Measurements from ENCODE around the gene CAMSAP2.
A peak's percentile ranks its signal among the peaks of the same experiment; 100 is the strongest.

CAMSAP2 gene

DNA sequence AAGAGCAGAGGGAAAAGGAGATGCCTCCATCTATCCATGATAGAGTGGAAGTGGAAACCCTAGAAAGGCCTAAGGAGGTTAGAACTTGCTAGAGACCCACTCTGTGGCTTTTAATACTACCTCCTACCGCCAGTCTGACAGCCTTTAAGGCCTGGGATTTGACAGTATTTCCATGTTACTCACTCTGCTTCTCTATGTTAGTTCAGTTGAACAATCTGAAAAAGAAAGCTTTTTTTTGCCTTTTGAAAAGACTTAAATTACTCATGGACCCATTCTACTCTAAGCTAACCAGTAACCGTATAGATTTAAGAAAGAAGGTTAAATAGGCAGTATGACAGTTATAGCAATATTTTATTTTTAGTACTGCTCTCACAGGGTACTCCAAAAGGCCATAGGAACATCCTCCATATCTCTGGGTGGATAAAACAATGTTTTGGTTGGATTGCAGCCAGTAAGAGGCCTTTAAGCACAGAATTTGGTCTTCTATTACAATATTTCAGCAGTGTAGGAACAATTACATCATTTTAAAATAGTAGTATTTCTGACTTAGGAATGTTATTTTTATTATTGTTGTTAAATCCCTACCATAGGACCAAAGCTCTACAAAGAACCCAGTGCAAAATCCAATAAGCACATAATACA, 118.1 kb downstream of the CAMSAP2 start:
- no peak for DNase-seq

- no peak for DNase-seq
Measured at GRCh38 chr1:200857804-200858203, 119.1 kb downstream of the CAMSAP2 start.

DNA sequence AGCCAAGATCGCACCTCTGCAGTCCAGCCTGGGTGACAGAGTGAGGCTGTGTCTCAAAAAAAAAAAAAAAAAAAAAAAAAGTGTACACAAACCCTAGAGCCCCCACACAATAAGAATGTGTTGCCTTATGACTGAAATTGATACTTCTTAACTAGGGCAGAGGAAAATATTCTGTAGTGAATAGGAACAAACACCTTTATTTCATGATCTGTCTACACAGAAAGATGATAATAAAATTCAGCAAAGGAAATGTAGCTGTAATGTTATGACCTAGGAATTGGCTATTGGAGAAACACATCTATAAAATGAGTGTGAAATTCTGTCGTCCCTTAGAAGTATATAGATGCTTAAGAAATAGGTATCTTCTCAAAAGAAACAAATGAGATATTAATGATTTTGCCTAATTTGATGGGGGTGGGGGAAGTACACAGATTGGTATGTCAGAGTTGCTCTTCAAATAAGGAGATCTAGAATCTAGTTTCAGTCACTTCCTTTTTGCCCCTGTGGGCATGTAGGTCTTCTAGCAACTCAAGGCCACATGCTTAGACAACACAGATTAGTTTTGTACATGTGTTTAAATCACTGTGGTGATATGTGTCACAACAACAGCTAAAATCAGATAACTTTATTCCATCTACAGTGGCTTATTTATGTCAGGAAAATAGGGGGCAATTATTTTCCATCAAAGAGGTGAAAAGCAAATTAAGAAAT, 123.4 kb downstream of the CAMSAP2 start:
- DNase-seq, result no peak

DNA sequence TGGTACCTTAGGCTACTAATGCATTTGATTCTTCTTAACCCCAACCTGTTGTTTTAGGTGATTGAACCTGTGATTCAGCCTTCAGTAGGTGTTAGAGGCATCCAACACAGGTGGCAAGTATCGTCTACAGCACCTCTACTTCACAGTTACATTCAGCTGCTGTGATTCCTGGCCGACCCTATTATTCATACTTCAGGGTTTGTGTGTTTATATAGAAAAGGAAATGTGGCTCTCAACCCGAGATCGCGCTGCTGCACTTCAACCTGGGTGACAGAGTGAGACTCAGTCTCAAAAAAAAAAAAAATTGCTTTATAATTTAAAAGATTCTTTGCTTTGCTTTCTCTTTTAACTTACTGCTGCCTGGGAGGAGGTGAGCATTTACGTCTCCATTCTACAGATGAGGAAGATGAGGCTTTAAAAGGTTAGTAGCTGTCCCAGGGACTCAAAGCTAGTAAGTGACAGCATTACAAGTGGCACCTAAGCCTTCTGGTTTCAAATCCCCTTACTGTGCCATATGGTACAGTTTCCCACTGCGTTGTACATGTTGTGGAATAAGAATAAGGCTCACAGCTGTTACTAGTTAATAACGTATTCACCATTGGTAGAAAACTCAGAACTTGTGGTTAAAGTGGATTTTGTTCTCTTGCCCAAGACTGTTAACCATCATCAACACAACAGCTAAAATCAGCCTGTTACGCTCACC, 124.2 kb downstream of the CAMSAP2 start:
- no peak for DNase-seq

DNA sequence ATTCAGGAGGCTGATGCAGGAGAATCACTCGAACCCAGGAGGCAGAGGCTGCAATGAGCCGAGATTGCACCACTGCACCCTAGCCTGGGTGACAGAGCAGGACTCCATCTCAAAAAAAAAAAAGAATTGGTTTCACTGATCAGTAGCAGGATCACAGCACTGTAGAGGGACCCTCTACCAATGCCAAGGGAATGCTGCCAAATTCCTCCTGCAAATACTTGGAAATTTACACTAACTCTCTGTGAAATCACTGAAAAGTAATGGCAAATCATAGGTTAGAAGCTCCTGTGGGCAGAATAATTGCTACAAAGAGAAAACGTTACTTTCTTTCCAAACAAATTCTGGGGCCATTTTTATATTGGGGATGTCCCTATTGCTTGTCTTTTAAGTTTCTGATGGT, 127.4 kb downstream of the CAMSAP2 start:
- no peak for DNase-seq

DNA sequence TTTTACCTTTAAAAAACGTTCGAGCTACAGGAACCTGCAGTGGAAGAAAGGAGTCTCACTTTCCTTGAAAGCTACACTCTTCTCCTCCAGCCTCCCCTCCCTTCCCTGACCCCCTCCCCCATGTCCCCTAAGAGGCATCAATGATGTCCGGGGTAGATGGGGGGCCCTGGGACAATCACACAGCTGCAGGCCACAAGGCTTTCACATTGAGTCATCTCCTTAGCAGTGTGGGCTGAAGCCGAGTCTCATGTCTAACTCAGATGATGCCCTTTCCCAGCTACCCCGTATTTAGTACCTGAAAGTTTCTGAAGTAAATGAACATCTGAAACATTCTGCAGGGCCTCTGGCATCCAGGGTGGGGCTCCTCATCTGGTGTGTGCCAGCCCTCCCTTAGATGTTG, 127.8 kb downstream of the CAMSAP2 start:
- no peak for DNase-seq

- no peak for DNase-seq
Measured at GRCh38 chr1:200867018-200867811, 128.5 kb downstream of the CAMSAP2 start.

GRCh38 chr1:200869376-200869752, 130.7 kb downstream of the CAMSAP2 start:
- DNase-seq, result no peak

GRCh38 chr1:200869753-200870391, 131.2 kb downstream of the CAMSAP2 start:
- DNase-seq, result no peak

DNA sequence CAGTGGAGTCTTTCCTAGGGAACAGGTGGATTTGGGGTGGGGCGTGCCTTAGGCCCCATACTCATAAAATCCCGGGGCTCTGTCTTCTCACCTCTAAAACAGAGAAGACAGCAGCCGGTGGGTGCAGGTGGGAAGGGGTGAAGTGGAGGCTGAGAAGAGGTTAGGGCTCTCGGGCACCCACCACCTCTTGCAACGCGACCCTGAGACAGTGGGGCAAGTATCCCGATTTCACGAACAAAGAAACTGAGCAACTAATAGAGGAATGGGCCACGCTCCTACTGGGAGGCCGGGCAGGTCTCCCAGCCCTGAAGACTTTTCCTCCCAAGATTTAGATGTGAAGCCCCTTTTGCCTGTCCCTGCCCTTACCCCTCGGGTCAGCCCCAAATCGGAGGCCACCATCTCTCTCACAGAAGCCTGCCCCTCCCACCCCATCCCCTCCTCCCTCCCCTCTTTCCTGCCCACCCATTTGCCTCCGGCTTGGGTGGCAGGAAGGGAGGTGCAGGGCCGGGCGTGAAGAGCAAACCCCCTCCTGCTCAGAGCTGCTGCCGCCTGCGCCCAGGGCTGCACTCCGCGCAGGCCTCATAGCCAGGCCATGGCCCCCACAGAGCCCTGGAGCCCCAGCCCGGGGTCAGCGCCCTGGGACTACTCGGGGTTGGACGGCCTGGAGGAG, 133.9 kb downstream of the CAMSAP2 start, which contains the start of gene GPR25:
TSS of gene GPR25 (plus strand) at position 536 of the 670 bp plus-strand sequence. CDS start at position 593, 57 bp downstream.
- DNase-seq, result no peak

DNA sequence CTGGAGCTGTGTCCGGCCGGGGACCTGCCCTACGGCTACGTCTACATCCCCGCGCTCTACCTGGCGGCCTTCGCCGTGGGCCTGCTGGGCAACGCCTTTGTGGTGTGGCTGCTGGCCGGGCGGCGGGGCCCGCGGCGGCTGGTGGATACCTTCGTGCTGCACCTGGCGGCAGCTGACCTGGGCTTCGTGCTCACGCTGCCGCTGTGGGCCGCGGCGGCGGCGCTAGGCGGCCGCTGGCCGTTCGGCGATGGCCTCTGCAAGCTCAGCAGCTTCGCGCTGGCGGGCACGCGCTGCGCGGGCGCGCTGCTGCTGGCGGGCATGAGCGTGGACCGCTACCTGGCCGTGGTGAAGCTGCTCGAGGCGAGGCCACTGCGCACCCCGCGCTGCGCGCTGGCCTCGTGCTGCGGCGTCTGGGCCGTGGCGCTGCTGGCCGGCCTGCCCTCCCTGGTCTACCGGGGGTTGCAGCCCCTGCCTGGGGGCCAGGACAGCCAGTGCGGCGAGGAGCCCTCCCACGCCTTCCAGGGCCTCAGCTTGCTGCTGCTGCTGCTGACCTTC, 134.5 kb downstream of the CAMSAP2 start:
- DNase-seq, result no peak

DNA sequence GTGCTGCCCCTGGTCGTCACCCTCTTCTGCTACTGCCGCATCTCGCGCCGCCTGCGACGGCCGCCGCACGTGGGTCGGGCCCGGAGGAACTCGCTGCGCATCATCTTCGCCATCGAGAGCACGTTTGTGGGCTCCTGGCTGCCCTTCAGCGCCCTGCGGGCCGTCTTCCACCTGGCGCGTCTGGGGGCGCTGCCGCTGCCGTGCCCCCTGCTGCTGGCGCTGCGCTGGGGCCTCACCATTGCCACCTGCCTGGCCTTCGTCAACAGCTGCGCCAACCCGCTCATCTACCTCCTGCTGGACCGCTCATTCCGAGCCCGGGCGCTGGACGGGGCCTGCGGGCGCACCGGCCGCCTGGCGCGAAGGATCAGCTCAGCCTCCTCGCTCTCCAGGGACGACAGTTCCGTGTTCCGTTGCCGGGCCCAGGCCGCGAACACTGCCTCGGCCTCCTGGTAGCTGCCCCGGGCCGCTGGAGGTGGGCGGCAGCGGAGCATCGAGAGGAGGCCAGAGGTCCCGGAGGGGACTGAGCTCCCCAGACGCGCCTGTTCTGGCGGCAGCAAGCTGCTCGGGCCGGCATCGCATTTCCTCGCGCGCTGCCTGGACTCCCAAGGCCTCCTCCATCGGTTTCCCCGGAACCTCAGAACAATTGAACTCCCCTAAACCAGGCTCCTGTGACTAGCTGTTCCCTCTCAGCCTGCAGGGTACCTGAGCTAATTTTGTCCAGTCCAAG, 135.1 kb downstream of the CAMSAP2 start:
- DNase-seq, result no peak

GRCh38 chr1:200874694-200875093, 136.0 kb downstream of the CAMSAP2 start:
- DNase-seq, result no peak

GRCh38 chr1:200875416-200875815, 136.7 kb downstream of the CAMSAP2 start:
- no peak for DNase-seq

DNA sequence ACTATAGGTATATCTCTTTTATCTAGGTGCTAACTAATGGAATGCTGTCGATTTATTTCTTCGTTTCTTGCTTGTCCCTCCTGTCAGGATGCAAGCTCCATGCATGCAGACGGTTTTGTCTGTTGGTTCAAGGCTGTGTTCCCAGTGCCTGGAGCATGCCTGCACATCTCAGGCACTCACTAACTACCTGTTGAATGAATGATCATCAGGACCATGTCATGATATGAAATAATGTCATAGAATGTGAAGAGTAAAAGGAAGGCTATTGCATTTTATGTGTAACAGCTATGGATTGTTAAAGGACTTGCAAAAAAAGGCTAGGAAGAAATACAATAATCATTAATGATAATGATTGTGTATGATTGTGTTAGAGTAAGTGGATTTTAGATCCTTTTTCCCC, 138.3 kb downstream of the CAMSAP2 start:
- DNase-seq, result no peak

DNA sequence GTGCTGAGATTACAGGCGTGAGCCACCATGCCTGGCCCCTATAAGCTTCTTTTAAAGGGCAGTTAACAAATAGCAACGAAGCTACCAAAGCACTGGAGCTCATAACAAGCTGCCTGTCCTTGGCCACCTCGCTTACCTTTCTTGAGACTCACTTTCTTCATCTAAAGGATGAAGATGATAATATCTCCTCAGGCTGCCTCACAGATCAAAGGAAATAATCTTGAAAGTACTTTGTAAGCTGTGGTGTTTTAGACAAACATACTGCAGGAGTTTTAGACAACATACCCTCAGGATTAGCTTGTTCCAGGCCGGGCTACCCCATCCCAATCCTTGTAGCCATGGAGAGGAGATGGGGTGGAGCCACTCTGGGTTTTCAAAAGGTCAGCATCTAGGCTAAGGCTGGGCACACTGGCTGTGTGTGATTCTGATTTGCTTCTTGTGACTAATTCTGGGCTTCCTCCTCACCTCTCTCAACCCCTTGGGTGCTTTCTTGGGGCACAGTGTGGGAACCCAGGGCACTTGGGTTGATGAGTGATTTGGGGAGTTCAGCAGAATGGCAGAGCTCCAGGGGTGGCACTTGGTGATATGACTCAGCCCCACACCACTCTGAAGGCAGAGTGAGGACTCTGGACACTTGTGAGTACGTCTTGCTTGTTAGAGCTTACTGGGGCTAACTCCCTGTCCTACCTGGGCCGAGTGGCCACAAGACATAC, 139.3 kb downstream of the CAMSAP2 start:
- DNase-seq, result peak; percentile 34

DNA sequence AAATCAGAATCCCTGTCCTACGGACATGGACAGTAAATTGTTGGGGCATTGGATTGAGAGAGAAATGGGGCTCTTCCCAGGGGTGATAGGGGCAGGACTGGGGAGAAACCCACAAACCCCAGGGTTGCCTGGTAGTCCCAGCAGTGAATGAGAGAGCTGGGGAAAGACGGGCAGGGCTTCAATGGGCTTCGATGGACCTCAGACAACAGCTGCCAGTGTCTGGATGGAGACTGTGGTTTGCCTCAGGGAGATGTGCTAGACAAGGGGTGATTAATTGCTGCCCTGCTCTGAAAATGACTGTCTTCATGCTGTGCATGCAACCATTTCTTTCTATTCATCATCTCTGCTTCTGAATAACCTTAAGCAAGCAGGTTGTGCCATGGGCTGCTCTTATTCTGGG, 141.5 kb downstream of the CAMSAP2 start:
- no peak for DNase-seq

DNA sequence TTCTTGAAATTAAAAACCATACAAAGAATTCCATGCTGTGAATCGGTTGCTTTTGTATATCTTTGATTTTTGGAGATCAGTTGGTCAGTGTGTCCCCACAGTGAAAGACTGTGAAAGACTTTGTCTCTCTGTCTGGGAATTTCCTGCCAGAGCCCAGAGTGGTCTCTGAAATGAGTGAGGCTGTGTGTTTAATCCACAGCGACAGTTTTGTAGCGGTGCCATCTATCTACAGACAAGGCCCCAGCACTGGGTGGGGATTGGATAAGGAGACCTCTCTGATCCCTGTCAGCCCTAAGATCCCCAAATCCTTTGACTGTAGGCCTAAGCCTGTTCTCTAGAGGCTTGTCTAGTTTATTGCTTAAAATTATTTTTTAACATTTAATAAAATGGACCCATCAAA, 144.4 kb downstream of the CAMSAP2 start:
- DNase-seq, result no peak

DNA sequence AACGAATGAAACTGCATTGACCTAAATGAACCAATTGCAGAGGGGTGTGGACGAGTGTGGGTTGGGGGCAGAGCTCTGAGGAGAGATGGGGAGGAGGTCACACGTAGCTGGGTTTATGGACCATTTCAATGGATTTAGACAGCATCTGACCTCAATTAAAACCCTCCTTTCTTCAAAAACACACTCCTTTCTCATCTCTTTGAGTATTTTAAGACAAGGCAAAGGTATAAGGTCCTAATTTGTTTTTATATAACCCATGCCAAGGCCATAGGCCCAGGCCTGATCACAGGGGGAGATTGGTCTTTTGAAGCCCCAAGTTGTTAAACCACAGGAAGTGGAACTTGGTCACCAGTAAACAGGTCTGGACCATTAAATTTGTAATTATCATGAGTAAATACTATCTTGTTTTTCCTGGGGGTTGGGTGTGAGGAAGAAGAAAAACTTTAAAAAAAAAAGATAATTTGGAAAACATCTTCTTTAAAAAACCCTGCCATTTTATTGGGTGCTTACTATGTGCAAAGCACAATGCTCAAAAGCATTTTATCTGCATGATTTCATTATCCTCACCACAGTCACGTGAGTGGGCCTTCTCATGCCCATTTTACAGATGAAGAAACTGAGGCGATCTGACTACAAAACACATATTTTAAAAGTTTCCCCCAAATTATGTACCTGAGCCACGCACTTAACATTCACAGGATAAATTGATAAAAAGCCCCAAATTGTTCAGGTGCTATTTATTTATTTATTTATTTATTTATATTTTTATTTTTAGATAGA, 147.1 kb downstream of the CAMSAP2 start:
- no peak for DNase-seq
